Neuronal stem cell (in vitro differentiated cells): ENCODE data around the gene DOCK7.

ENCODE experiments used
- DNase-seq: peaks from one replicate; pipeline ENCODE4 v3.0.0-alpha.2; 2013; ENCODE audit warnings: low spot score
- H2AFZ ChIP-seq: one replicate; pipeline ENCODE4 v1.6.1; 2013; ENCODE audit warnings: mild to moderate bottlenecking, low read length, inconsistent platforms
- H2AK5ac ChIP-seq: 2 replicates; pipeline ENCODE4 v1.6.1; 2013; ENCODE audit warnings: low read depth, mild to moderate bottlenecking, inconsistent platforms, low read length, moderate library complexity, mixed read lengths
- H2BK120ac ChIP-seq: 2 replicates; pipeline ENCODE4 v1.6.1; 2013; ENCODE audit warnings: low read depth, mild to moderate bottlenecking, inconsistent platforms, low read length, moderate library complexity, mixed read lengths
- H2BK12ac ChIP-seq: one replicate; pipeline ENCODE4 v1.6.1; 2013; ENCODE audit warnings: low read length, inconsistent platforms
- H2BK15ac ChIP-seq: 2 replicates; pipeline ENCODE4 v1.6.1; 2013; ENCODE audit warnings: mild to moderate bottlenecking, low read length, inconsistent platforms, mixed read lengths
- H2BK5ac ChIP-seq: one replicate; pipeline ENCODE4 v1.6.1; 2013; ENCODE audit warnings: inconsistent platforms, mild to moderate bottlenecking, low read length, moderate library complexity
- H3K14ac ChIP-seq: one replicate; pipeline ENCODE4 v1.6.1; 2013; ENCODE audit warnings: low read length, inconsistent platforms
- H3K18ac ChIP-seq: 2 replicates; pipeline ENCODE4 v1.6.1; 2013; ENCODE audit warnings: low read length, inconsistent platforms
- H3K23ac ChIP-seq: 2 replicates; pipeline ENCODE4 v1.6.1; 2013; ENCODE audit warnings: low read depth, mild to moderate bottlenecking, mixed read lengths, low read length, inconsistent platforms; ENCODE audit not compliant: poor library complexity
- H3K27ac ChIP-seq: replicated peaks from 3 replicates; pipeline ENCODE4 v1.5.1; 2013; ENCODE audit warnings: low read length, inconsistent platforms
- H3K27me3 ChIP-seq, 3 experiments: 2 replicates each; pipeline ENCODE4 v1.6.1; 2013; ENCODE audit warnings: low read length in 3 of 3, mild to moderate bottlenecking in 2 of 3, inconsistent platforms in 1 of 3, low read depth in 1 of 3, mixed read lengths in 1 of 3, moderate library complexity in 1 of 3; ENCODE audit not compliant: control insufficient read depth in 3 of 3, insufficient read depth in 3 of 3
- H3K36me3 ChIP-seq, 2 donors: replicated peaks in 1 of 2; 2 replicates each; pipeline ENCODE4 v1.6.1; 2013; ENCODE audit warnings: low read length in 2 of 2; ENCODE audit not compliant: control insufficient read depth in 2 of 2, insufficient read depth in 2 of 2
- H3K4ac ChIP-seq: 2 replicates; pipeline ENCODE4 v1.6.1; 2013; ENCODE audit warnings: inconsistent platforms, mild to moderate bottlenecking, low read length, moderate library complexity
- H3K4me1 ChIP-seq, 2 donors: 1 replicate in 1 of 2; 2 replicates in 1 of 2; pipeline ENCODE4 v1.6.1; 2013; ENCODE audit warnings: low read length in 2 of 2, low read depth in 1 of 2; ENCODE audit not compliant: control insufficient read depth in 2 of 2, insufficient read depth in 1 of 2
- H3K4me2 ChIP-seq: one replicate; pipeline ENCODE4 v1.6.1; 2013; ENCODE audit warnings: mild to moderate bottlenecking, low read length, inconsistent platforms; ENCODE audit not compliant: insufficient read depth, poor library complexity, severe bottlenecking
- H3K4me3 ChIP-seq, 2 donors: 2 replicates each; pipeline ENCODE4 v1.5.1; 2013; ENCODE audit warnings: low read length in 2 of 2, mild to moderate bottlenecking in 2 of 2, inconsistent platforms in 1 of 2, moderate library complexity in 1 of 2
- H3K79me1 ChIP-seq: one replicate; pipeline ENCODE4 v1.6.1; 2013; ENCODE audit warnings: low read depth, mild to moderate bottlenecking, inconsistent platforms, low read length, moderate library complexity
- H3K9ac ChIP-seq: one replicate; pipeline ENCODE4 v1.6.1; 2013; ENCODE audit warnings: mild to moderate bottlenecking, low read depth, low read length, inconsistent platforms; ENCODE audit not compliant: poor library complexity
- H3K9me3 ChIP-seq, 2 donors: replicated peaks in 1 of 2; 2 replicates each; pipeline versions ENCODE3 to v1.6.1; 2013; ENCODE audit warnings: low read length in 2 of 2, mild to moderate bottlenecking in 2 of 2, inconsistent platforms in 1 of 2, low read depth in 1 of 2, mixed read lengths in 1 of 2, moderate library complexity in 1 of 2; ENCODE audit not compliant: control insufficient read depth in 2 of 2, insufficient read depth in 1 of 2
- H4K8ac ChIP-seq: one replicate; pipeline ENCODE4 v1.6.1; 2013; ENCODE audit warnings: low read depth, mild to moderate bottlenecking, inconsistent platforms, low read length, moderate library complexity
- H4K91ac ChIP-seq: one replicate; pipeline ENCODE4 v1.6.1; 2013; ENCODE audit warnings: low read length, low read depth, mild to moderate bottlenecking, inconsistent platforms; ENCODE audit not compliant: poor library complexity
- WGBS, 2 donors: extraction: QIAGEN DNeasy Blood & Tissue Kit; methylation state at CpG; one replicate each; pipeline ENCODE4 v1.1.7; 2013; ENCODE audit warnings: missing lambda C conversion rate in 2 of 2, mixed read lengths in 1 of 2; ENCODE audit not compliant: insufficient read length in 2 of 2, insufficient replicate concordance in 1 of 2; ENCODE audit errors: extremely low coverage in 2 of 2; 5-methylcytosine and 5-hydroxymethylcytosine counted together

The DOCK7 gene

DNA sequence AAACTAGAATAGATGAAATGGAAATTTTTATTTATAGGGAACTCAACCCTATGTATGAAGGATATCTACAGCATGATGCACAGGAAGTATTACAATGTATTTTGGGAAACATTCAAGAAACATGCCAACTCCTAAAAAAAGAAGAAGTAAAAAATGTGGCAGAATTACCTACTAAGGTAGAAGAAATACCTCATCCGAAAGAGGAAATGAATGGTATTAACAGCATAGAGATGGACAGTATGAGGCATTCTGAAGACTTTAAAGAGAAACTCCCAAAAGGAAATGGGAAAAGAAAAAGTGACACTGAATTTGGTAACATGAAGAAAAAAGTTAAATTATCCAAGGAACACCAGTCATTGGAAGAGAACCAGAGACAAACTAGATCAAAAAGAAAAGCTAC, 243.5 kb downstream of the DOCK7 start:
- H4K91ac ChIP-seq, result no peak overlapping the region
- H3K4me1 ChIP-seq, result no peaks in the 10 kb centered on the region
- no peak overlapping the region for H3K18ac ChIP-seq
- H2AK5ac ChIP-seq, result no peak overlapping the region
- H2BK15ac ChIP-seq, result no peak overlapping the region
- no peak overlapping the region for H3K14ac ChIP-seq
- no peak overlapping the region for H2BK5ac ChIP-seq
- H2BK120ac ChIP-seq, result no peak overlapping the region
- H3K27ac ChIP-seq, result no peak overlapping the region
- H3K4me2 ChIP-seq, result no peak overlapping the region
- H3K4ac ChIP-seq, result no peak overlapping the region
- H3K36me3 ChIP-seq, result peaks cover 19 to 98% of the 10 kb centered on the region in 2 donors
- no peaks in the 10 kb centered on the region for H3K9me3 ChIP-seq
- peaks cover 2% of the 10 kb centered on the region for H3K79me1 ChIP-seq
- no peak overlapping the region for H3K4me3 ChIP-seq
- no CpG with 5 or more reads among the region's 1 CpG for WGBS, 2 donors
- no peak overlapping the region for H3K23ac ChIP-seq
- H4K8ac ChIP-seq, result no peak overlapping the region
- no peak overlapping the region for H3K9ac ChIP-seq
- DNase-seq, result no peak
- H2BK12ac ChIP-seq, result no peak overlapping the region
- H3K27me3 ChIP-seq, result no peaks in the 10 kb centered on the region
- H2AFZ ChIP-seq, result no peak overlapping the region

DNA sequence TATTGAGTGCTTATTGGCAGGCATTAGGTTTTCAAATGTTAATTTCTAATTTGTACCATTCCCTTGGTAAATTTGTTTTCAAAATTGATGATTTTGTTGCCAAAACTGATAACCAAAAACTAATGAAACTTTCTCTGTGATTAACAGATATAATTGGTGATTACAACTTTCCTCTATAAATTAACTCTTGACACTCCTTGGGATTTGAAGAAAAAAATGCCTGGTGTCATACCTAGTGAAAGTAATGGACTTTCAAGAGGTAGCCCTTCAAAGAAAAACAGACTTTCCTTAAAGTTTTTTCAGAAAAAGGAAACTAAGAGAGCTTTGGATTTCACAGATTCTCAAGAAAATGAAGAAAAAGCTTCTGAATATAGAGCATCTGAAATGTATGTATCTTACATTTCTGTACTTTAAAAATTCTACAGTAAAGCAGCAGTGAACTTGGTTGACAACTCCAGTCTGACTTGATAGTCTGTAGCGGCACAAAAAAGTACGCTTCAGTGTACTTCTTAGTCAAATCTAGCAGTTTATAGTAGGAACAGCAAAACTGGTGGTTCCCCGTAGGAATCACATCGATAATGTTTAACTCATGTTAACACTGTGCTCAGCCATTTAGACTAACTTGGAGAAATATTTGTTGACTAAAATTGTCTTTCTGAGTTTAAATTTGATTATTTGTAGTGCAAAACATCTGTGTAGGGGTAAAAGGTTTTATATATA, 248.4 kb downstream of the DOCK7 start:
- DNase-seq, result no peak
- Histone ChIP-seq H3K4me2 (no peak overlapping the region), H3K27ac (no peak overlapping the region), H4K91ac (no peak overlapping the region), H2BK5ac (no peak overlapping the region), H3K4me1 (peaks cover 1 to 2% of the 10 kb centered on the region in 2 donors), H3K4me3 (no peak overlapping the region), H3K36me3 (peaks cover 10 to 53% of the 10 kb centered on the region in 2 donors), H2BK120ac (no peak overlapping the region), H3K4ac (no peak overlapping the region), H2BK15ac (no peak overlapping the region), H4K8ac (no peak overlapping the region), H3K27me3 (no peaks in the 10 kb centered on the region), H2BK12ac (no peak overlapping the region), H3K23ac (no peak overlapping the region), H2AFZ (no peak overlapping the region), H2AK5ac (no peak overlapping the region), H3K79me1 (peaks cover 2% of the 10 kb centered on the region), H3K14ac (no peak overlapping the region), H3K9ac (no peak overlapping the region), H3K9me3 (no peaks in the 10 kb centered on the region), H3K18ac (no peak overlapping the region)
- no CpG with 5 or more reads among the region's 4 CpGs for WGBS, 2 donors

DNA sequence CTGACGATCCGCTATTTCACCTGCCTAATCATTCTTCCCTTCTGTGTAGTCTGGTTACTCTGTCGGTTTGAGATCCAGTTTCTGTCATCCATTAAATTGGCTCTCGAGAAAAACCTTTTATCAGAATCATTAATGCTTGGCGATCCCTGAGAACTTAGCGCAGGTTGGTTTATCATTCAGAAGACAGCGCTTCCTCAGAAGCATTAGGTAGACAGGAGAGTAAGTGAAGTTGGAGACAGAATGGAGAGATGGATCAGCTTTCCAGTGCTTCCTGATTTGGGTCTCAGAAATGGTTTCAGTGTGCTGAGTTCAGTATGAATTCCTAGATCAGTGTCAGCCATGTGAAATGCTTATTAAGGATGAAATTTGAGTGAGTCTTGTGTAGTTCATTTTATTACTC, 250.0 kb downstream of the DOCK7 start:
- H3K79me1 ChIP-seq, result peaks cover 2% of the 10 kb centered on the region
- no peak overlapping the region for H2BK120ac ChIP-seq
- H3K23ac ChIP-seq, result no peak overlapping the region
- H2AK5ac ChIP-seq, result no peak overlapping the region
- H2BK12ac ChIP-seq, result no peak overlapping the region
- H3K4me1 ChIP-seq, result peaks cover 1 to 2% of the 10 kb centered on the region in 2 donors
- WGBS, 2 donors, result no CpG with 5 or more reads among the region's 7 CpGs
- peak overlapping the region; percentile 17 for H3K9ac ChIP-seq
- H3K36me3 ChIP-seq, result peaks cover 7 to 36% of the 10 kb centered on the region in 2 donors
- H3K27ac ChIP-seq, result no peak overlapping the region
- H3K4me3 ChIP-seq, result peak overlapping the region; percentile 75 to 93
- peak overlapping the region; percentile 89 for H3K4me2 ChIP-seq
- H3K27me3 ChIP-seq, result no peaks in the 10 kb centered on the region
- no peak overlapping the region for H4K8ac ChIP-seq
- no peak overlapping the region for H2AFZ ChIP-seq
- no peak overlapping the region for H3K4ac ChIP-seq
- H3K14ac ChIP-seq, result no peak overlapping the region
- H3K18ac ChIP-seq, result no peak overlapping the region
- H4K91ac ChIP-seq, result no peak overlapping the region
- DNase-seq, result no peak
- no peak overlapping the region for H2BK15ac ChIP-seq
- no peak overlapping the region for H2BK5ac ChIP-seq
- no peaks in the 10 kb centered on the region for H3K9me3 ChIP-seq

DNA sequence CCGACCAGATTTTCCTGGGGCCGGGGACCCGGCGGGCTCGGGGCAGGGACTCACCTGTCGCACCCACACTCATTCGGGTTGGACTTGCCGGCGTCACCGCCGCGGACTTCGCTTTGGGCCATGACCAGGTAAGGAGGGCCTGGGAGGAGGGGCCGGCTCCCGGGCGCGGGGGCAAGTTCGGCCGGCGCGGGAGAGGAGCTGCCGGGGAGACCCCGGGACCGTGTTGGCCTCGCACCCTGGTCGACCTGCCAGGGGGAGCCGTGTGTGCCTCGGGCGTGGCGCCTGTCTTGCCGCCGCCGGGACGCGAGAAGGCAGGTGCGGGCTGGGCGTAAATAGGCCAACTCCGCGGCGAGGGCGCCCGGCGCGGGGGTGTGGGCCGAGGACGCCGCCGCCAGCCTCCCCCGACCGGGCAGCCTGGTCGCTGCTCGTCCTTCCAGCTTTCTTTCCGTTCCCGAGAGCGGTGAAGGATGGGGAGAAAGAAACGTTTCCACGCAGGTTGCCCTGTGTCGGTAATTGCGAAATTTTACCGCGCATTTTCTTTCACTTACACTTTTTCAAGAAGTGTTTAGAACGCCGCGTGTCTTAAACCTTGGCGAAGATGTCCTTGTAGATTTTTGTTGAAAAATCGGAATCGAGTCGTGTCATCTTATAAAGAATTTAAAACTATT, 250.8 kb downstream of the DOCK7 start:
- Histone ChIP-seq H3K4ac (peak overlapping the region; percentile 44), H2BK12ac (no peak overlapping the region), H2AK5ac (peak overlapping the region; percentile 72), H3K4me3 (peak overlapping the region; percentile 75 to 93), H3K36me3 (peaks cover 2 to 29% of the 10 kb centered on the region in 2 donors), H2BK5ac (peak overlapping the region; percentile 100), H4K8ac (no peak overlapping the region), H3K18ac (peak overlapping the region; percentile 99), H3K14ac (peak overlapping the region; percentile 99), H3K9ac (peak overlapping the region; percentile 98), H2BK120ac (peak overlapping the region; percentile 2), H3K4me1 (peaks cover 1 to 2% of the 10 kb centered on the region in 2 donors), H3K79me1 (no peaks in the 10 kb centered on the region), H3K27ac (peak overlapping the region; percentile 100), H4K91ac (peak overlapping the region; percentile 82), H3K4me2 (peak overlapping the region; percentile 89), H3K23ac (peak overlapping the region; percentile 95), H2AFZ (peak overlapping the region; percentile 94), H3K9me3 (no peaks in the 10 kb centered on the region), H2BK15ac (peak overlapping the region; percentile 38), H3K27me3 (no peaks in the 10 kb centered on the region)
- WGBS, 2 donors, result no CpG with 5 or more reads among the region's 68 CpGs
- peak; percentile 18 for DNase-seq
